Myocyte (in vitro differentiated cells): Measurements from ENCODE around the gene PFKM. TPM values are rescaled to one million over a fixed set of nuclear protein-coding genes. Genes with fewer than 3 reads are reported as not detected.
A peak's percentile ranks its signal among the peaks of the same experiment; 100 is the strongest.

ENCODE experiments used
- DNase-seq: peaks from one replicate; pipeline ENCODE4 v3.0.0-alpha.2; 2012; ENCODE audit warnings: low read depth
- total RNA-seq: library from RNA; depleted of rRNA; stranded (reverse); fragments of >200 nt; gene quantifications from 2 replicates; pipeline ENCODE4 v1.2.3, GENCODE V29; 2014

Gene PFKM
- total RNA-seq, 1 donor from 2014 or later = 134 TPM

DNA sequence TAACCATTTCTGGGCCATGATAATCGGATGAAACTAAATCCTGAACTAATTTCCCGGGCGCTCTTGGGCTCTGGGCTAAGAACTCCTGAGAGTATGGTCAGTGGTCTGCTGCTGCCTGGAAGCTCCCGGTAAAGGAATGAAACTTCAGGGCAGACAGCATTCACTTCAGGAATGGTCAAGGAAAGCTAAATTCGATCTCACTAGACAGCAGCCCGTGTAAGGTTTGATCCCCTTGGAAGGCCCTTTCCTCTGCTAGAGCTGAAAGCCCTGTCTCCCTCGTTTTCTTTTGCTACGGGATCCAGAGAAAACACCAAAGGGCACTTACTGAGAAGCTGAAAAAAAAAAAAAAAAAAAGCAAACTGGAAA lies 37.5 kb downstream of the PFKM start:
- no peak for DNase-seq

DNA sequence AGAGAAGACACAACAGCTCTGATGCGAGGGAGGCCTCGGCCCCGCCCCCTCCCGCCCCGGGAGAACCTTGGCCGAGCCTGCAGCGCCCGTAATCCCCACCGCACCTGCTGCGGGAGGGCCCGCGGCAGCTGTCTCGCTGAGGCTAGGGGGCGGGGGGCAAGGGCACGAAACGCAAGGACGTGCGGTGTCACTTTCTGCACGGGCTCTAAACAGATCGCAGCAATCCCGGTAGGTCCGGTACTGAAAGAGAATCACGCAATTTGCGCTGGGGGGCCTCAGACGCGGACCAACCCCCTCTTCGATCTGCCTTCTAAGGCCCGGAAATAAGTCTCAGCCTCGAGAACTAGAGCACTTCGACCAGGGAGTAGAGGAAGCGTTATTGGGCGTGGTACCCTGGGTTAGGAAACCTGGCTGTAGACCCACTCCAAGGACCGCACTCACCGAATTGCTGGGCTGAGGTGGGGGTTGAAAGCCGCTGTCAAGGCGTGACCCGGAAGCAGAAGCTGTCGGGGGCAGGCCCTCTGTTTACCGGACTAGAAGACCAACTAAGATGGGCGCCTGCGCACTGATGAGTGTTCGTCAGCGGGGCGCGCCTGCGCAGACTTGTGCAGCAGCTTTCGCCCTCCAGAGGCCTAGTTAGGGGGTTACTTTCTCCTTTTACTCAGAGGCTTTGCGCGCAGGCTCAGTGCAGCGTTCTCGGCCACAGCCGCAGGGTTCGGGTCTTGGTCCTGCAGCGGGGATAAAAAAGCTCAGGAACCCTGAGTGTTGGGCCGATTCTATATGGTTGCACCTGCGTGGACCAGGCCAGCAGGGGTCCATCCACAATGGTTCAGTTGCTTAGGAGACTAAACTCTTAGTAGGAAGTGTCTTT lies 38.1 kb downstream of the PFKM start, which contains the start of gene ASB8:
Gene ASB8, minus strand, starts transcription at position 498 of the 871 bp plus-strand sequence. CDS start 4,019 bp downstream, outside the sequence.
- peak; percentile 98 for DNase-seq

DNA sequence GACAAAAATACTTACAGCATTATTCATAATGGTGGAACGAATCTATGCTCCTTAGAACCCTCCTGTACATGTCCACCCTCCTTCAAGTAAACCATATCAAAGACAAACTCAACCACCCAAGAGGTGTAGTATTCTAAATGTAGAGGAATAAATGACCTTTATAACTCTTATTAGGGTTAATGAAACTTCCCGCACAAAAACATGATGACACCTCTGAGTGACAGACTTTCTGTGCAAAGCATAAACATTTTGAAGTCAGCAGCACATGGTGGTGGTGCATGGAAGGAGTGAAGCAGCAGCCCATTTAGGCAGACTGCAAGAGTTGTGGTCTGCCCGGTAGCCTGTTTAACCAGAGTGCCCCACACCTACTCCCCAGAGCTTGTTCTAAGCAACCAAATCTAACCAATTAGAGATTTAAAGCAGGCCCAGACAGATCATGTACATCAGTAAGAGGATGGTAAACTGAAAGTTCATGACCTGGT lies 38.8 kb downstream of the PFKM start:
- DNase-seq = no peak

DNA sequence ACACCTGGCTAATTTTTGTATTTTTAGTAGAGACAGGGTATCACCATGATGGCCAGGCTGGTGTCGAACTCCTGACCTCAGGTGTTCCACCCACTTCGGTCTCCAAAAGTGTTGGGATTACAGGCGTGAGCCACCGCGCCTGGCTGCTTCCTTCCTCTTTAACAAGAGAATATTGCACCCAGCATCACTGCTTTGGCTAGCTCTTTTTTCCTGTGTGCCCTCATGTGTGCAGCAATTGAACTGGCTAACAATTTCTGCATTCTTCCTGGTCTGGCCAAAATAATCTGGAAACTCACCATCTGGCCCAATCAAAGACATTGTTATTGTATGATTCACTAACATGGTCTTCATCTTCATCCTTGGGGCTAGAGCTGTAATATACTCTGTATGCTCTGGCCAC lies 40.9 kb downstream of the PFKM start:
- DNase-seq = no peak

DNA sequence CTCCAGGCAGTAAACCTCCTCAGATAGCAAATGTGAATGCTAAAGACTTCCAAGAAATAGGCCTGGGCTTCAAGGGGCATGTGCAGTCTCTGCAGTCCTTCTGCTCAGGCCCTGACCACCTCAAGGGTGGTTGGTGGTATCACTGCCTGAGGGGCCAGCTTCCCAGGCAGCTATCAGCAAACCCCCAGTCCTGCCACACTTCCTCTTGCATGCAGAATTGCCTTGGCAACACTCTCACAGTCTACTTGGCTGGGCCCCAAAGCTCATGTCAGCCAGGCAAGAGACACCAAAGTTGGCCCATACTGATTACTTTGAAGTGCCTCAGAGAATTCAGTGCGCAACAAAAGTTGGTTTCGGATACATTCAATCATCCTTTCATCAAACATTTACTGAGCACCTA lies 41.6 kb downstream of the PFKM start:
- no peak for DNase-seq

DNA sequence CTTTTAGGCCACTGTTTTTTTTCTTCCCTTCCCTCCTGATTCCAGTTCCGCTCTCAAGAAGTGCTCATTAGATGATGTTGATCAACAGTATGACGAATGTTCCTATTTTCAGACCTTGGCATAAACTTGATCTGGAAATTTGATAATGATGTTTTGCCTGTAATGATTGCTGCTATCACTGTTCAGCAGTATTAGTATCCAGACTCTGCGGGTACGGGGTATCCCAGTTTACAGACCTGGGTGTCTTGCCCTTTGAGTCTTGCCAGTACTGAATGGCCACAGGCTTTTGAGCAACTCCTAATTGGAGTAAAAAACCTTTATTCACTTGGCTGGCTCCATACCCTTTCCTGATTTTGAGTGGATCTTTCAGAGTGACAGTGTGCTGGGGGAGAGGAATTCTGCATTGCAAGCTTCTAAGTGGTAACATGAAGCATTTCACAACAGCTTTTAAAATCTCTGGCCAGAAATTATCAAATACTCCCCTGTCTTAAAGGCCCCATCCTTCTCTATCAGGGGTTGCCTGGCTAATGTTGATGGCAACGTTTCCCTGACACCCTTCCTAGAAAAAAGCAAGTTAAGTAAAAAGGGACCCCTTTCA lies 44.1 kb downstream of the PFKM start:
- DNase-seq = no peak

DNA sequence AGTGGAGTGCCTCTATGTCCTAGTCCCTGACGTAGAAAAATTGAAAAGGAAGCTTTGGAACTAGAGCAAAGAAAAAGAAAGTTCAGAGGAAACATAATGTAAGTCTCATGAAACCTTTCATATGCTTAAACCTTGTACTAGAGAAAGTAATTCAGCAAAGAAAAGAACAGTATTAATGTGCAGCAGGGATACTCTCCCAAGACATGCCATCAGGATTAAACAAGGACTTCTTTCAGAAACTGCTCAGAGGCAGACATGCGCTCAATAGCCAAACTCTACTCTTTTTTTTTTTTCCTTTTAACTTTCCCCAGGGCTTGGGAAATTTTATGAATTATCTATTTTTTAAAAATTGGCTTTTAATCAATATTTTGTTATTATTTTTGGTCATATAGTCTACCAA lies 45.3 kb downstream of the PFKM start:
- no peak for DNase-seq

DNA sequence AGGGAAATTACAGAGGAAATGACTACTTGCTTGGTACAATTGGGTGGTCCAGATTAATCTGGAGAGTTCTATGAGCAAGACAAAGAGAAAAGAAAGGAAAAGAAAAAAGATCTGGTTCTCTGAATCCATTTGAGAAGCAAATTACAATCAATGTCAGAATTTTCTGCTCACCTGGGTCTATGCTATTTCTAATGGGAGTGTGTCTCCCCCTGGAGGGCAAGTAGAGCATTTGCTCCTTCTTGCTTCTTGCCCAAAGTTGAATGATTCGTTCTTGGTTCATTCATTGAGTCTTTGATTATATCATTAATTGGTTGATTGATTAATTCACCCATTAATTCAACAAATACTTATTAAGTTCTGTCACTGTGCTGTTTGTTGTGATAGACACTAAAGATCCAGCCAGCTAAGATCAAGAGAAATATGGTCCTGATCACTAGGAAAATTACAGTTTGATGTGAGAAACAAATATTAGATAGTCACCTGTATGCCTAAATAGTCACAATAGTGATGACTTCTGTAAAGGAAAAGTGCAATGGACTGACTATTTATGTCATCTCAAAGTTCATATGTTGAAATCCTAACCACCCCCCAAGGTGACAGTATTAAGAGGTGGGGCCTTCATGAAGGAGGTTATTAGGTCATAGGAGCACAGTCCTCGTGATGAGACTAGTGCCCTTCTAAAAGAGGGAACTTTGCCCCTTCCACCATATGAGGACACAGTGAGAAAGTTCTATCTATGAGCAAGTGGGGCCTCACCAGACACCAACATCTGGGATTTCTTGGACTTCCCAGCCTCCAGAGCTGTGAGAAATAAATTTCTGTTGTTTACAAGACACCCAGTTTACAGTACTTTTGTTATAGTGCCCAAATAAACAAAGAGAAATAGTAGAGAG lies 46.2 kb downstream of the PFKM start:
- DNase-seq = peak; percentile 63

DNA sequence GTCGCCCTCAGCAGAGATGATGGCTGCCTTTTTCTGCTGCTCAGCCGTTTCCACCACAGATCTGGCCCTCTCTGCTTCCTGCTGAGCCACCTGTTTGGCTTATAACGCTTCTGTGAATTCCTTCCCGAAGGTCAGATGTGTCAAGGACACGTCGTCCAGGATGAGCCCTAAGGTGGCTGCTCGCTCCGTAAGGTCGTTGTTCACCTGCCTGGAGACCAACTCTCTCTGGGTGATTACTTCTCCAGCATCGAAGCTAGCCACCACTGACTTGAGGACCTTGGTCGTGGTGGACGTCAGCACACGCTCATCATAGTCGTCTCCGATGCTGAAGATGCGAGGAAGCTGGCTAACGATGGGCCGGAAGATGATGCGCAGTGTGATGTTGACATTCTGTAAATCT lies 49.8 kb downstream of the PFKM start:
- DNase-seq = no peak

DNA sequence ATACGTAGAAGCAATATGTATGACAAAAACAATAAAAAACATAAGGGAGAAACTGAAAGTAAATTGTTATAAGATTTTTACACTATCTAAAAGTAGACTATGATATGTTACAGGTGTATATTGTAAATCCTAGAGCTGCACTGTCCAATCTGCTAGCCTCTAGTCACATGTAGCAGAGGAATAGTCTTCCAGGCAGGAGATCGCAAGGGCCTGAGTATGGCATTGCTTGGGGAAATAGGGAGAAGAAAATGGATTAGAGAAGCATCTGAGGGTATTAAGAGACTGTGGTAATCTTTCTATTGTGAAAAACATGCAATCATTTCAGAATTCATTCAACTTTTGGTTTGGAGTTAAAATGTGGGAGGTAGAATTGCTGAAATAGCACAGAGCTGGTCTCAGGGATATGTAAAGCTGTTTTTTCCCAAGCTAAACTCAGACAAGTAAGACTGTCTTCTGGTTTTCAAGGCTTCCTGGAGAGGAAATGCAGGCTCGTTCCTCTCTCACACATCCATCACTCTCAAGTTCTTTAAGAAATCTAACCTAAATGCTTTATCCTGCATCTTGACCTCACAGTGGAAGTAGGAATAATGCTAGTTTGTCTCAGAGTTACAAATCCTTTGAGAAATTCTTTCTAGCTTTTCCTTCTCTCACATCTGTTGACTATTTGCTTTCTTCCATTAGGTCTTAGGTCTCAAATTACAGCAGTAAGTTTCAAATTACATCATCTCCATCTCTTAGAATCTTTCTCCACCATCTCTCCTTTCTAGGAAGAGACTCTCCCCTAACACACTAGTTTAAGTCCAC lies 56.7 kb downstream of the PFKM start:
- DNase-seq = no peak

DNA sequence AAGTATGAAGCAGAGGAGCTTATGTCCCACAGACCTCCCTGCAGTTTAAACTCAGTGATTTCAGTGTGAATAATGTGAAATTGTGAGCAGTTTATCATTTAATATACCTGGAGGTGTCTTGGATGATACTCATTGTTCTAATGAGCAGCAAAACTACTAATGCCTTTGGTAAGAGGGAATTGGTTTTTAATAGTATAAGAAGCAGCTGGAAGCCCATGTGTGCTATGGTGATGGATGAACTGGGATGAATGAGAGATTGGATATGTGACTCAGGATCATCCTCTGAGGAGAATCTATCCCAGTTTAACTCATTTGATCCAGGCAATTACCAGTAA lies 57.2 kb downstream of the PFKM start:
- DNase-seq = peak; percentile 32

DNA sequence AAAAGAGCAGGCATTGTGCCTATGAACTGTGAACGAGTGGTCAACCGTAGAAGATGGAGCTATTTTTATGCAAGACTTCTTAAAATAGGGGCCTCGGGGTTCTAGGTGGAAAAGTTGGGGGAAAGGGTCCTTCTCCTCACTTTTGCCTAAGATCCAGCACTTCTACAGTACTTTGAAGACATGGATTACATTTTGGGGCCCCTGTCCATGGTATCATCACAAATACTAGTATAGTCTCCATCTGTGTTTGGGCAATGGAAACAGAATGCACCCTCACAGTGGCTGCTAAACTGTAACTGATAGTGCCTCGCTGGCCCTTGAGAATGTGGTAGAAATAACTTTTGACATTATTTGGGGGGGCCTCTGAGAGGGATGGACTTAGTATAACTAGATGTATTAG lies 58.8 kb downstream of the PFKM start:
- no peak for DNase-seq

DNA sequence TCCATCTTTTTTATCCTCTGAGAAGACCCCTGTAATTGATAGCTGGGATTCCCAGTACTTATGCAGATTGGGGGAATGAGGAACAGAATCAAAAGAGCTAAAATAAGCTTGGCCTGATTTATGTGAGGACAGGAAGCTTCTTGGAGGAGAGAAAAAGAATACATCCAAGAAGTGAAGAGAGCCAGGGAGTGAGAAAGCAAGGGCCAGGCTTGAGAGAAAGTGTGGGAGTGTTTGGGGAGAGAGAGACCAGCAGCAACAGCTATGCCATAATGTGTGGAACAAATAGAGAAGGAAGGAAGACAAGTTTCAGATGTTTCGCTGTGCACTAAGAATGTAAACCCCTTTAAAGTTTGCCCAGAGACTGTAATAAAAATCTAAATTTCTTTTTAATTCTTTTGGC lies 60.3 kb downstream of the PFKM start:
- no peak for DNase-seq

DNA sequence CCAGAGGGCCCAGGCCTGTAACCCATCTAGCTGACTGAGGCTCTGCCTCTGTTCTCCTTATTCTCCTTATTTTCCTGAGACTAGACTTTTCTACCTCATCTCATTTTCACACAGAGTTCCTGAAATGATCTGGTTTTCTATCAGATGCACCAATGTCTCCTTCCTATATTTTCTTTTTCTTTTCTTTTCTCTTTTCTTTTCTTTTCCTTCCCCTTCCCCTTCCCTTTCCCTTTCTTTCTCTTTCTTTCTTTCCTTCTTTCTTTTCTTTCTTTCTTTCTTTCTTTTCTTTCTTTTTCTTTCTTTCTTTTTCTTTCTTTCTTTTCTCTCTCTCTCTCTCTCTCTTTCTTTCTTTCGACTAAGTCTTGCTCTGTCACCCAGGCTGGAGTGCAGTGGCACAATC lies 61.3 kb downstream of the PFKM start:
- DNase-seq = no peak

DNA sequence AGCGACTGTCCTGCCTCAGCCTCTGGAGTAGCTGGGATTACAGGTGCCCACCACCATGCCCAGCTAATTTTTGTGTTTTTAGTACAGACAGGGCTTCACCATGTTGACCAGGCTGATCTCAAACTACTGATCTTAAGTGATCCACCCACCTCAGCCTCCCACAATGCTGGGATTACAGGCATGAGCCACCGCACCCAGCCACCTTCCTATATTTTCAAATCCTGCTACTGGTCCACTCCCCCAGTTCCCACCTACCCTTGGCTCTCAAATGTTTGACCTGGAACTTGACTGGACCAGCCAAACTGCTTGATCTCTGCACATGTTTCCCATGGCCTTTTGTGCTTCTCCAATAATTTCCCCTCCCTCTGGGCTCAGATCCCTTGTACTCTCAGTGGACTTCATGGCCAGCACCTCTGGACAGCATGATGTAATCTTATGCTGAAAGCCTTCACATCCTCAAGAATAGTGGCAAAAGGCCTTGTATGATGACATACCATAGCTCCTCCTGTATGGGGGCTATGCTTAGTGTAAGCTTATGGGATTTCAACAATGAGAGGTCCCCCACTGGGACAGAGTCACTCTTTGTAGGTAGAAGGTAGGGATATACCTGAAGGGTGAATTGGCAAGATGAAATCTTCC lies 61.8 kb downstream of the PFKM start:
- DNase-seq = no peak

DNA sequence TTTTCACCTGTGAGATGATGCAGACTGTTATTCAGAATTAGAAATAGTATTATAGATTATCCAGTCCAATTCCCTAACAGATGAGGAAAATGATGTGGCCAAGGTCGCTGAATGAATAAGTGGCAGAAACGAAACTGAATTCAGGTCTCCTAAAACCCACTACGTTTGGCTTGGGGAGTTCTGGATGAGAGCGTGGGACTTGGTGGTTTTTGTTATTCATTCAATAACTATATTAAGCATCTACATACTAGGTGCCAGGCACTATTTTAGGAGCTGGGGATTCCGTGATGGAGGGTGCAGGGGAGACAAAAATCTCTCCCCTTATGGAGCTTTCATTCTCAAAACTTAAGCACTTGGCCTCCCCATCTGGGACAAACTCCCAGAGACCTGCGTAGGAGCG lies 63.5 kb downstream of the PFKM start:
- no peak for DNase-seq

DNA sequence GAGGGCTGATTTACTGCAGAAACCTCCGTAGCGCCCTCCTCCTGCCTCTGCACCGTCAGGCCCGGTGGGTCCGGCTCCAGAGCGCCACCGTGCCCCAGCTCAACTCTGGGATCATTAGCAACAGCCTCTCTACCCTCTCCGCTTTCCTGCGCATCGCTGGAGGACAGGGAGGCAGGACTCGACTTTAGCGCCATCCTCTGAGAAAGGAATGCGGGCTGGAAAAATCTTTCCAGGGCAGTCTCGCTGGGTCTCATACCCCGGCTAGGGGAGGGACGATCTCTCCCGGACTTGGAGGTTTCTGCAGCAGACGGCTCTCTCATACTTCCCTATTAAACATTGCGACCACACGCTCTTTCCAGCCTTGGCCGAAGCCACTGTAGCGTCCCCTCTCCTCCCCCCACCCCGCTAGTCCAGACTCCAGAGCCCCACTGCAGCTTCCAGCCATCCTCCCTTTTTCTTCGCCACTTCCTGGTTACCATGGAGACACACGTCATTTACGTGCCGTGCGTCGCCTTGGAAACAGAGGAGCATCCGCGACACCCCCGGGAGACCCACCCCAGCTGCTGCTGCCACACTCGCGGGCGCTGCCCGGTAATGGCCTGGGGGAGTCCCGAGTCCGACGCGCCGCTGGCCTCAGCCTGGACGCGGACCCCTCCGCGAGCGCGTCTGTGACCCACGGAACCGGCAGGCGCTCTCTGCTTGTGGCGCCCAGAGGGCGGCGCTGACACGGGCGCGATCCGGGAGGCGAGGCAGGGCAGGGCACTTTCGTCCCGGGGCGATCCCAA lies 64.1 kb downstream of the PFKM start, which contains the start of gene CCDC184:
Gene CCDC184, plus strand, starts transcription at position 554 of the 785 bp plus-strand sequence. CDS start 479 bp downstream, outside the sequence.
- peak; percentile 71 for DNase-seq

DNA sequence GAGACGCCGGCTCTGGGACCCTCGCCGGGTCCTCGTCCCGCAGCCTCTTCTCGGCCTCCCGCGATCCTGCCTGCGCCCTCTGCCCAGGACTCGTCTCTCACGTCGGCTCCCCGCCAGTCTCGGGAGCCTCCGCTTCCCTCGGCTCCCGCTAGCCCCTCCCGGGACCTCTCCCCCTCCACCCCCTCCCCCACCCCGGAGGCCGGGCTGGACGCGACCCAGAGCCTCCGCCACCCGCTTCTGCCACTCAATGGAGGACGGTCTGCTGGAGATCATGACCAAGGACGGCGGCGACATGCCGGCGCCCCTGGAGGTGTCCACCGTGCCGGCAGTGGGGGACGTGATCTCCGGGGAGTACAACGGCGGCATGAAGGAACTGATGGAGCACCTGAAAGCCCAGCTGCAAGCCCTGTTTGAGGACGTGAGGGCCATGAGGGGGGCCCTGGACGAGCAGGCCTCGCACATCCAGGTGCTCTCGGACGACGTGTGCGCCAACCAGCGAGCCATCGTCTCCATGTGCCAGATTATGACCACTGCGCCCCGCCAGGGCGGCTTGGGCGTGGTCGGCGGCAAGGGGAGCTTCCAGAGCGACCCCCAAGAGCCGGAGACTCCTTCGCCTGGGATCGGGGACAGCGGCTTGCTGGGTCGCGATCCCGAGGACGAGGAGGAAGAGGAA lies 64.8 kb downstream of the PFKM start:
- no peak for DNase-seq

DNA sequence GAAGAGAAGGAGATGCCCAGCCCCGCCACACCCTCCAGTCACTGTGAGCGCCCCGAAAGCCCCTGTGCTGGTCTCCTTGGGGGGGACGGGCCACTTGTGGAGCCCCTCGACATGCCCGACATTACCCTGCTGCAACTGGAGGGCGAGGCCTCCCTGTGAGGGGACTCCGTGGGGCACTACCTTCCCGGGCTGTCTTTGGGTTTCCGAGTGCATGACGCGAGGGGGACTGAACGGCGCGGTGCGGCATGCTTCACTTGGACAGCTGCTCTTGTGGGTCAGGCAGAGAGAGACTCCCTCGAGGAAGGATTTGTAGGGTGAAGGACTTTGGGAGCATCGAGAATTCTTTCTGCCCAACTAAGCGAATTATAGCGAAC lies 65.4 kb downstream of the PFKM start:
- DNase-seq = peak; percentile 57
